Measurements from ENCODE around the gene HACE1. TPM values are rescaled to one million over a fixed set of nuclear protein-coding genes. Genes with fewer than 3 reads are reported as not detected.

Gene HACE1
- total RNA-seq, 1 experiment from 2014 or later: 5.5 TPM

DNA sequence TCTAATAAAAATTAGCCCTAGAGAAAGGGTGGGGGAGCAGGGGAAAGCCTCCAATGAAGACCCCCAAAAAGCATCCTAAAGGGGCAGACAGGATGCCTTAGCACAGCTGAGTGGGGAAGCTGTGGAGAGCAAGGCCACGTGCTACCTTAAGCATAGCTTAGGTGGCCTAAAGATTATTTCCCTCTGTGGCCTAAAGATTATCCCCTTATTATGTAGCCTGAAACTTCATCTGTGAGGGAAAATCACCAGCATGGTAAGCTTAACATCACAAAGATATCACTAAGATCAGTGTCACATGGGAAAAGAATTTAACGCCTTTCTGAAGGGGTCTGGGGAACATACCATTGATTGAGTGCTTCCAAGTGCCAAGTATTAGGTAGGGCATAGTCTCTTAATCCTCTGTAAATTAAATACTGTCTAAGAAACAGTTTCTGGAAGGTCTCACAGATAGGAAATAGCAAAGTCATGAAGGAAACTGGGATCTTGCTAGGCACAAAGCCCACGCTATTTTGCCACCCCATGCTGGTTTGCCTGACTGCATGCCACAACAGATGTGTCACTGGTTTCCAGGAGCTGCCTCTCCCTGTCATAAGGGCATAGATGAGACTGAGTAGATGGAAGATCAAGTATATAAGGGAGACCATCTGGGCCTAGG lies 170.0 kb downstream of the HACE1 start:
- POLR2A ChIA-PET: no interaction called here
- no peaks in the 10 kb centered on the region for H3K27me3 Mint-ChIP-seq (ENCODE audit: insufficient read depth, unreplicated experiment)
- no peaks in the 10 kb centered on the region for H3K4me1 Mint-ChIP-seq (ENCODE audit: insufficient read depth, unreplicated experiment)
- TF ChIP-seq, protein P1, sequence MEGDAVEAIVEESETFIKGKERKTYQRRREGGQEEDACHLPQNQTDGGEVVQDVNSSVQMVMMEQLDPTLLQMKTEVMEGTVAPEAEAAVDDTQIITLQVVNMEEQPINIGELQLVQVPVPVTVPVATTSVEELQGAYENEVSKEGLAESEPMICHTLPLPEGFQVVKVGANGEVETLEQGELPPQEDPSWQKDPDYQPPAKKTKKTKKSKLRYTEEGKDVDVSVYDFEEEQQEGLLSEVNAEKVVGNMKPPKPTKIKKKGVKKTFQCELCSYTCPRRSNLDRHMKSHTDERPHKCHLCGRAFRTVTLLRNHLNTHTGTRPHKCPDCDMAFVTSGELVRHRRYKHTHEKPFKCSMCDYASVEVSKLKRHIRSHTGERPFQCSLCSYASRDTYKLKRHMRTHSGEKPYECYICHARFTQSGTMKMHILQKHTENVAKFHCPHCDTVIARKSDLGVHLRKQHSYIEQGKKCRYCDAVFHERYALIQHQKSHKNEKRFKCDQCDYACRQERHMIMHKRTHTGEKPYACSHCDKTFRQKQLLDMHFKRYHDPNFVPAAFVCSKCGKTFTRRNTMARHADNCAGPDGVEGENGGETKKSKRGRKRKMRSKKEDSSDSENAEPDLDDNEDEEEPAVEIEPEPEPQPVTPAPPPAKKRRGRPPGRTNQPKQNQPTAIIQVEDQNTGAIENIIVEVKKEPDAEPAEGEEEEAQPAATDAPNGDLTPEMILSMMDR (IDR thresholded peaks at IDR 0.05; ENCODE audit: unreplicated experiment): no peak
- CTCF ChIA-PET: interaction anchor here (0.5 to 0.6 kb wide), 2 partner anchors 13 to 162 kb away, joined by 3 to 4 read pairs; no protein-coding TSS in a partner anchor
- peaks cover 7% of the 10 kb centered on the region for H3K9me3 Mint-ChIP-seq (ENCODE audit: unreplicated experiment)
- intact Hi-C loops (cut with micrococcal nuclease): no loop called here
- H3K36me3 Mint-ChIP-seq (ENCODE audit: insufficient read depth, unreplicated experiment): no peaks in the 10 kb centered on the region
- no peak overlapping the region for H3K27ac Mint-ChIP-seq (ENCODE audit: low read depth, unreplicated experiment)
- no peak for DNase-seq (ENCODE audit: unreplicated experiment)
- no TSS peak for BruUV-seq (replicated peaks)
- no peak overlapping the region for H3K4me3 Mint-ChIP-seq (ENCODE audit: unreplicated experiment)

DNA sequence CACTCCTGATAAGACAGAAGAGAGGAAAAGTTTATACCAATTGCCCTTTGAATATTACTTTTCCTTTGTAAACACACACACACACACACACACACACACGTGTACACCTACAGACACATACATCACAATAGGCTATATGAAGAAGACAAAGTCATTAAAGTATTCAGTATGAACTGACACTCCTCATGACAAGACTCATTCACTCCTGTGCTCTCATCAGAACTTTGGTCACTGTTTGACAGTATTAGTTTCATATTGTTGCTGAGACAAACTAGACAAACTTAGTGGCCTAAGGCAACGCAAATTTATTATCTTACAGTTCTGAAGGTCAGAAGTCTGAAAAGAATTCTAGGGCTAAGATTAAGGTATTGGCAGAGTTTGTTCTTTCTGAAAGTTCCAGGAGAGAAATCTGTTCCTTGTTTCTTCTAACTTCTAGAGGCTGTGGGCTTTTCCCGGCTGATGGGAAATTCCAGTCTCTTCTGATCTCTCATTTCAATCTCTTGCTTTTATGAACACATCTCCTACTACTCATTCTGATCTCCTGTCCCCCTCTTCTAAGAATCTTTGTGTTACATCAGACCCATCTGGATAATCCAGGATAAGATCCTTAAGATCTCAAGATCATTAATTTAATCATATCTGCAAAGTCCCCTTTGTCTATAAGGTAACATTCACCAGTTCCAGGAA lies 171.3 kb downstream of the HACE1 start:
- POLR2A ChIA-PET: no interaction called here
- Mint-ChIP-seq H3K27ac (ENCODE audit: low read depth, unreplicated experiment) (no peak overlapping the region), H3K4me3 (ENCODE audit: unreplicated experiment) (no peak overlapping the region), H3K9me3 (ENCODE audit: unreplicated experiment) (peaks cover 7% of the 10 kb centered on the region), H3K27me3 (ENCODE audit: insufficient read depth, unreplicated experiment) (no peaks in the 10 kb centered on the region), H3K36me3 (ENCODE audit: insufficient read depth, unreplicated experiment) (no peaks in the 10 kb centered on the region), H3K4me1 (ENCODE audit: insufficient read depth, unreplicated experiment) (no peaks in the 10 kb centered on the region)
- TF ChIP-seq, protein P1 (IDR thresholded peaks at IDR 0.05; ENCODE audit: unreplicated experiment): no peak
- CTCF ChIA-PET: no interaction called here
- intact Hi-C loops (cut with micrococcal nuclease): no loop called here
- DNase-seq (ENCODE audit: unreplicated experiment): no peak
- BruUV-seq (replicated peaks): no TSS peak

DNA sequence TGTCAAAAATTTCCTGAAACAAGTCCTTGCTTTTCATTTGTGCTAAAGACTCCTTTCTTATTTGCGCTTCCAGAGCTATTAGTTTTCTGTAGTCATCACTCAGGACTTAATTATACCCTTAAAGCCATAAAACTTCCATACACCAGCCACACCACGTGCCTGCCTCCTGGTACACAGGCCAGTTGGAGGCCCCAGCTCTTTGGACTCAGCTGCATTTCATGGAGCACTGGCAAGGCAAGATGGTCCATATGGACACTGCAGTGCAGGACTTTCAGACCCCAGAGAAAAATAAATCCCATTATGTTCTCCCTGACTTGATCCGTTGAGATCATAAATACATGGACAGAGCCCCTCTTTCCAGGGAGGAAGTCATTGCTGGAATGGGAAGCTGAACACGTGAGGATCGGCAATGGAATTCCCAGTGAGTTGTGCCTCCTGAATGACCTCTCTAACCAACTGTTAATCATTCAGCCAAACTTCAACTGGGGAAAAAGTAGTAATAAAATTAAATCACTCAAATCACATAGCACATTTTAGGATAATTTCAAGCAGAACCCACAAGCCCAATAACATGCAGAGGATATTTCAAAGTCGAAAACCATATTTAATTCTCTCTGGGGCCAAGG lies 173.1 kb downstream of the HACE1 start:
- Mint-ChIP-seq H3K4me3 (ENCODE audit: unreplicated experiment) (no peak overlapping the region), H3K27ac (ENCODE audit: low read depth, unreplicated experiment) (no peak overlapping the region), H3K9me3 (ENCODE audit: unreplicated experiment) (peaks cover 7% of the 10 kb centered on the region), H3K4me1 (ENCODE audit: insufficient read depth, unreplicated experiment) (no peaks in the 10 kb centered on the region), H3K27me3 (ENCODE audit: insufficient read depth, unreplicated experiment) (no peaks in the 10 kb centered on the region), H3K36me3 (ENCODE audit: insufficient read depth, unreplicated experiment) (no peaks in the 10 kb centered on the region)
- CTCF ChIA-PET: interaction anchor here (1.2 kb wide), 1 partner anchor 22 kb away, joined by 4 read pairs; no protein-coding TSS in a partner anchor
- BruUV-seq (replicated peaks): no TSS peak
- POLR2A ChIA-PET: no interaction called here
- intact Hi-C loops (cut with micrococcal nuclease): no loop called here
- no peak for DNase-seq (ENCODE audit: unreplicated experiment)
- TF ChIP-seq, protein P1 (IDR thresholded peaks at IDR 0.05; ENCODE audit: unreplicated experiment): no peak

DNA sequence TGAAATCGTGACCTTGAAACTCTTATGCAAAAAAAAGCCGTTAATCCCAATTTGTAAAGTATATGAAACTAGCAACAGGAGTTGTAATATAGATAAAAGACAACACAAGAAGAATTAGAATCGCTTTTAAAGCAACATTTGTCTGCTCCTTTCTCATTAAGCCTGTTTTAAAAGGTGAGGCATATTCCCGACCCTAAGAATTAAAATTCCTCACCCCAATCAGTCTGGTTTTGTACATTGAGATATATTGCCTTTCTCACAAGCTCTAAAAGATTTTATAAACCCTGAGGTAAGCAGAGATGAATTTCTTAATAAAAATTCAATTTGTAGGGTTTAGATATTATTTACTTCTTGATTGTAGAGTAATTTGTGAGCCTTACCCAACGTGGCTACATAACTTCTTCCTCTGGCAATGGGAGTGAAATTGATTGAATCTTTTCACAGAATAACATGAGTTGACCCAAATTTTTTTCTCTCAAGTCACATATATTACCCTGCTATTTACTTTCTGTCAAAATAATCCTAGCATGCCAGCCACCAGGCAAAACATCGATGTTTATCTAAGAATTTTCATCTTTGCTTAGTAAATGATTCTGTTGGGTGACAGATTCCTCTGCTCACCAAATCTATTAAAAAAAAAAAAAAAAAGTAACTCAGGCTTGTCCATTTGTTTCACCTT lies 173.7 kb downstream of the HACE1 start:
- POLR2A ChIA-PET: no interaction called here
- Mint-ChIP-seq H3K36me3 (ENCODE audit: insufficient read depth, unreplicated experiment) (no peaks in the 10 kb centered on the region), H3K4me1 (ENCODE audit: insufficient read depth, unreplicated experiment) (no peaks in the 10 kb centered on the region), H3K27ac (ENCODE audit: low read depth, unreplicated experiment) (no peak overlapping the region), H3K4me3 (ENCODE audit: unreplicated experiment) (no peak overlapping the region), H3K9me3 (ENCODE audit: unreplicated experiment) (peaks cover 7% of the 10 kb centered on the region), H3K27me3 (ENCODE audit: insufficient read depth, unreplicated experiment) (no peaks in the 10 kb centered on the region)
- no peak for DNase-seq (ENCODE audit: unreplicated experiment)
- no TSS peak for BruUV-seq (replicated peaks)
- TF ChIP-seq, protein P1 (IDR thresholded peaks at IDR 0.05; ENCODE audit: unreplicated experiment): no peak
- CTCF ChIA-PET: no interaction called here
- intact Hi-C loops (cut with micrococcal nuclease): no loop called here
